ENCODE measurements around the gene PSTPIP1.

Gene PSTPIP1

GRCh38 chr15:77001966-77002365 is 7.0 kb downstream of the PSTPIP1 start:
- no peak for DNase-seq

- no peak for DNase-seq
Measured at GRCh38 chr15:77002436-77002835, 7.5 kb downstream of the PSTPIP1 start.

GRCh38 chr15:77002954-77003912 is 8.3 kb downstream of the PSTPIP1 start:
- DNase-seq: peak; percentile 67

GRCh38 chr15:77004189-77004588 is 9.3 kb downstream of the PSTPIP1 start:
- DNase-seq: no peak

GRCh38 chr15:77009176-77009575 is 14.2 kb downstream of the PSTPIP1 start:
- no peak for DNase-seq

- DNase-seq: no peak
Measured at GRCh38 chr15:77009646-77010311, 14.9 kb downstream of the PSTPIP1 start.

- no peak for DNase-seq
Measured at GRCh38 chr15:77010312-77010686, 15.4 kb downstream of the PSTPIP1 start.

- no peak for DNase-seq
Measured at GRCh38 chr15:77010857-77011256, 15.9 kb downstream of the PSTPIP1 start.

GRCh38 chr15:77012117-77012712 is 17.3 kb downstream of the PSTPIP1 start:
- DNase-seq: no peak

- DNase-seq: peak; percentile 66
Measured at GRCh38 chr15:77012868-77013267, 17.9 kb downstream of the PSTPIP1 start.

GRCh38 chr15:77013776-77014131 is 18.8 kb downstream of the PSTPIP1 start:
- peak; percentile 91 for DNase-seq

GRCh38 chr15:77014132-77015081 is 19.5 kb downstream of the PSTPIP1 start:
- peak; percentile 26 for DNase-seq

GRCh38 chr15:77015646-77016320 is 20.9 kb downstream of the PSTPIP1 start:
- DNase-seq: no peak

GRCh38 chr15:77016321-77016695 is 21.4 kb downstream of the PSTPIP1 start:
- no peak for DNase-seq

GRCh38 chr15:77017091-77017660 is 22.2 kb downstream of the PSTPIP1 start:
- DNase-seq: no peak

- DNase-seq: no peak
Measured at GRCh38 chr15:77017761-77018720, 23.1 kb downstream of the PSTPIP1 start.

GRCh38 chr15:77018796-77019505 is 24.0 kb downstream of the PSTPIP1 start:
- DNase-seq: no peak

- DNase-seq: no peak
Measured at GRCh38 chr15:77019521-77020331, 24.8 kb downstream of the PSTPIP1 start.
